CD14-positive monocyte (primary cell): ENCODE results near the gene ANTXR2. TPM values are rescaled to one million over a fixed set of nuclear protein-coding genes. Genes with fewer than 3 reads are reported as not detected.

Experiments used
- DNase-seq, 3 donors: peaks; one replicate each; pipeline ENCODE4 v3.0.0-alpha.2; 2011 to 2022
- H2AFZ ChIP-seq: 2 replicates; pipeline ENCODE4 v1.6.0; 2012; ENCODE audit warnings: mild to moderate bottlenecking, low read depth, low read length, inconsistent platforms; ENCODE audit not compliant: insufficient read depth, poor library complexity, severe bottlenecking
- H3K27ac ChIP-seq, 2 donors: 1 replicate in 1 of 2; 2 replicates in 1 of 2; pipeline ENCODE4 v1.5.1; 2012 to 2013; ENCODE audit warnings: low read length in 2 of 2, control low read depth in 1 of 2, inconsistent platforms in 1 of 2, low read depth in 1 of 2, mild to moderate bottlenecking in 1 of 2
- H3K27me3 ChIP-seq, 2 donors: one replicate each; pipeline versions ENCODE4 v1.6.0 to v1.6.1; 2011 to 2013; ENCODE audit warnings: low read length in 2 of 2; ENCODE audit not compliant: control insufficient read depth in 2 of 2, insufficient read depth in 2 of 2
- H3K36me3 ChIP-seq, 2 donors: replicated peaks in 1 of 2; 1 replicate in 1 of 2; 2 replicates in 1 of 2; pipeline versions ENCODE4 v1.5.1 to v1.6.1; 2012 to 2013; ENCODE audit warnings: low read length in 2 of 2, control low read depth in 1 of 2, inconsistent platforms in 1 of 2, mild to moderate bottlenecking in 1 of 2; ENCODE audit not compliant: insufficient read depth in 2 of 2, control insufficient read depth in 1 of 2
- H3K4me1 ChIP-seq, 2 donors: 1 replicate in 1 of 2; 2 replicates in 1 of 2; pipeline versions ENCODE4 v1.5.1 to v1.6.1; 2012 to 2013; ENCODE audit warnings: low read length in 2 of 2, control low read depth in 1 of 2, inconsistent platforms in 1 of 2, mild to moderate bottlenecking in 1 of 2, moderate library complexity in 1 of 2; ENCODE audit not compliant: insufficient read depth in 2 of 2, control insufficient read depth in 1 of 2
- H3K4me2 ChIP-seq: replicated peaks from 2 replicates; pipeline ENCODE3; 2012; ENCODE audit warnings: low read length, moderate library complexity, mild to moderate bottlenecking; ENCODE audit not compliant: poor library complexity, severe bottlenecking; ENCODE audit errors: extremely low read depth
- H3K4me3 ChIP-seq, 3 experiments: fragments of 200-600 bp in 1 of 3; sonication (generic) in 1 of 3; replicated peaks in 1 of 3; 1 replicate in 2 of 3; 2 replicates in 1 of 3; pipeline ENCODE4 v1.5.1; 2011 to 2013; ENCODE audit warnings: low read length in 3 of 3, mild to moderate bottlenecking in 3 of 3, control low read depth in 2 of 3, low read depth in 2 of 3, inconsistent platforms in 1 of 3, moderate library complexity in 1 of 3
- H3K79me2 ChIP-seq: 2 replicates; pipeline ENCODE4 v1.6.0; 2012; ENCODE audit warnings: mild to moderate bottlenecking, control low read depth, inconsistent platforms, low read length, moderate library complexity; ENCODE audit not compliant: insufficient read depth
- H3K9ac ChIP-seq: 2 replicates; pipeline ENCODE4 v1.6.0; 2017; ENCODE audit warnings: low read length, mild to moderate bottlenecking; ENCODE audit not compliant: insufficient read depth, poor library complexity, severe bottlenecking
- H3K9me3 ChIP-seq, 2 donors: replicated peaks in 1 of 2; 1 replicate in 1 of 2; 2 replicates in 1 of 2; pipeline versions ENCODE4 v1.5.1 to v1.6.1; 2012 to 2013; ENCODE audit warnings: low read length in 2 of 2, control low read depth in 1 of 2; ENCODE audit not compliant: control insufficient read depth in 1 of 2, insufficient read depth in 1 of 2
- H4K20me1 ChIP-seq: 2 replicates; pipeline ENCODE4 v1.6.0; 2012; ENCODE audit warnings: mild to moderate bottlenecking, low read length, control low read depth, moderate library complexity; ENCODE audit not compliant: insufficient read depth
- H3K27ac Mint-ChIP-seq, 7 donors: one replicate each; pipeline ENCODE4 v1.8.0; 2020; ENCODE audit warnings: mild to moderate bottlenecking in 7 of 7, mixed read lengths in 7 of 7, moderate library complexity in 6 of 7, inconsistent platforms in 2 of 7
- H3K27me3 Mint-ChIP-seq, 3 donors: one replicate each; pipeline ENCODE4 v1.8.0; 2021 to 2022; ENCODE audit warnings: low read depth in 3 of 3, mild to moderate bottlenecking in 3 of 3, mixed read lengths in 3 of 3, moderate library complexity in 3 of 3, inconsistent platforms in 1 of 3
- H3K36me3 Mint-ChIP-seq, 2 donors: one replicate each; pipeline ENCODE4 v1.8.0; 2020; ENCODE audit warnings: mixed read lengths in 2 of 2, inconsistent platforms in 1 of 2, mild to moderate bottlenecking in 1 of 2
- H3K4me1 Mint-ChIP-seq: one replicate; pipeline ENCODE4 v1.8.0; 2020; ENCODE audit warnings: mild to moderate bottlenecking, mixed read lengths
- H3K4me3 Mint-ChIP-seq, 2 donors: one replicate each; pipeline ENCODE4 v1.8.0; 2020; ENCODE audit warnings: mild to moderate bottlenecking in 2 of 2, mixed read lengths in 2 of 2, moderate library complexity in 1 of 2
- H3K9me3 Mint-ChIP-seq, 7 donors: one replicate each; pipeline ENCODE4 v1.8.0; 2020 to 2022; ENCODE audit warnings: mixed read lengths in 7 of 7, mild to moderate bottlenecking in 6 of 7, moderate library complexity in 6 of 7, inconsistent platforms in 2 of 7
- CTCF ChIP-seq: fragments of 200-600 bp; IDR thresholded peaks from one replicate; pipeline ENCODE4 v1.8.0; 2022; ENCODE audit warnings: antibody characterized with exemption, mild to moderate bottlenecking
- WGBS: methylation state at CpG from one replicate; pipeline ENCODE4 v1.1.5; 2013; ENCODE audit warnings: missing lambda C conversion rate; ENCODE audit not compliant: insufficient coverage; 5-methylcytosine and 5-hydroxymethylcytosine counted together
- intact Hi-C, 2 donors: fragments of 100-400 bp; cut with micrococcal nuclease; formaldehyde crosslinking; loops; one replicate each; pipeline versions ENCODE4 v1.15.0 to v1.15.1; 2023
- polyA plus RNA-seq, 3 donors: library from polyadenylated mRNA; depleted of rRNA in 1 of 3; unstranded in 2 of 3; stranded (reverse) in 1 of 3; fragments of 300-500 nt in 2 of 3; fragments of >200 nt in 1 of 3; fragmentation: Illumina TruSeq in 2 of 3; gene quantifications; 1 replicate in 2 of 3; 2 replicates in 1 of 3; pipeline ENCODE4 v1.2.3, GENCODE V29; 2012 to 2021

The ANTXR2 gene
- polyA plus RNA-seq, 3 donors, result 15.4 to 69.6 (median 59.2) TPM

- H3K36me3 ChIP-seq, result no peaks in the 10 kb centered on the region
- no peak overlapping the region for H3K9ac ChIP-seq
- H2AFZ ChIP-seq, result no peak overlapping the region
- H3K27me3 ChIP-seq, result no peaks in the 10 kb centered on the region
- intact Hi-C loops, result no loop called here
- H3K4me1 ChIP-seq, result no peaks in the 10 kb centered on the region
- H4K20me1 ChIP-seq, result no peaks in the 10 kb centered on the region
- DNase-seq, result no peak
- no peaks in the 10 kb centered on the region for H3K36me3 Mint-ChIP-seq
- no peak overlapping the region for H3K4me3 ChIP-seq
- no peak for TF ChIP-seq CTCF
- no peaks in the 10 kb centered on the region for H3K9me3 ChIP-seq
- H3K4me2 ChIP-seq, result no peak overlapping the region
- H3K27ac ChIP-seq, result no peak overlapping the region
- WGBS, result 100% methylated on average over 1 of the region's 4 CpGs
- no peaks in the 10 kb centered on the region for H3K27me3 Mint-ChIP-seq
- H3K79me2 ChIP-seq, result no peaks in the 10 kb centered on the region
- peaks cover 0 to 9% (median 5%) of the 10 kb centered on the region in 7 donors for H3K9me3 Mint-ChIP-seq
- H3K27ac Mint-ChIP-seq, result no peak overlapping the region
- no peaks in the 10 kb centered on the region for H3K4me1 Mint-ChIP-seq
- H3K4me3 Mint-ChIP-seq, result no peak overlapping the region
Observed at GRCh38 chr4:79875344-79875899, 197.6 kb downstream of the ANTXR2 start.

GRCh38 chr4:79874197-79874596 is 198.8 kb downstream of the ANTXR2 start:
- H3K9me3 ChIP-seq, result no peaks in the 10 kb centered on the region
- H3K9ac ChIP-seq, result no peak overlapping the region
- DNase-seq, result no peak
- H3K36me3 ChIP-seq, result no peaks in the 10 kb centered on the region
- no peaks in the 10 kb centered on the region for H3K4me1 ChIP-seq
- H3K27me3 ChIP-seq, result no peaks in the 10 kb centered on the region
- no peaks in the 10 kb centered on the region for H4K20me1 ChIP-seq
- intact Hi-C loops, result no loop called here
- H3K4me3 Mint-ChIP-seq, result no peak overlapping the region
- TF ChIP-seq CTCF, result no peak
- no peak overlapping the region for H3K27ac Mint-ChIP-seq
- no peaks in the 10 kb centered on the region for H3K36me3 Mint-ChIP-seq
- H3K4me1 Mint-ChIP-seq, result no peaks in the 10 kb centered on the region
- H3K27me3 Mint-ChIP-seq, result no peaks in the 10 kb centered on the region
- H3K27ac ChIP-seq, result no peak overlapping the region
- H3K79me2 ChIP-seq, result no peaks in the 10 kb centered on the region
- H3K9me3 Mint-ChIP-seq, result peaks cover 0 to 9% (median 5%) of the 10 kb centered on the region in 7 donors
- WGBS, result no CpG with 5 or more reads among the region's 2 CpGs
- no peak overlapping the region for H3K4me2 ChIP-seq
- no peak overlapping the region for H2AFZ ChIP-seq
- no peak overlapping the region for H3K4me3 ChIP-seq
